Neural progenitor cell (in vitro differentiated cells): ENCODE measurements around the gene FOXJ3.

ENCODE experiments used
- CTCF ChIP-seq: fragments of 200-600 bp; sonication (generic); IDR thresholded peaks from 2 replicates; pipeline ENCODE4 v1.5.1; 2017; ENCODE audit warnings: antibody characterized with exemption, mild to moderate bottlenecking
- EZH2 ChIP-seq: fragments of 200-600 bp; sonication (generic); IDR thresholded peaks from 2 replicates; pipeline ENCODE4 v1.6.1; 2017; ENCODE audit warnings: antibody characterized with exemption, mild to moderate bottlenecking, moderate library complexity

GRCh38 chr1:42365118-42365517, 30.1 kb upstream of the FOXJ3 start:
- TF ChIP-seq CTCF, result no peak
- TF ChIP-seq EZH2, result no peak
